NT2/D1 (cell line): ENCODE results near the gene TEX44.
"Not testable (repeated sequence)": the region's sequence is repeated elsewhere in the genome, so short reads cannot be mapped to it uniquely, and the experiment has no call there.

Experiments used
- DNase-seq: peaks from one replicate; pipeline ENCODE4 v3.0.0-alpha.2; 2011; ENCODE audit warnings: low read depth, low spot score
- H3K27me3 ChIP-seq: 2 replicates; pipeline ENCODE4 v1.6.0; 2011; ENCODE audit warnings: mild to moderate bottlenecking; ENCODE audit not compliant: insufficient read length, insufficient read depth
- H3K36me3 ChIP-seq: 2 replicates; pipeline ENCODE4 v1.6.1; 2011; ENCODE audit warnings: mild to moderate bottlenecking, low read length, mixed read lengths; ENCODE audit not compliant: insufficient read depth, insufficient read length
- H3K4me1 ChIP-seq: 2 replicates; pipeline ENCODE4 v1.5.1; 2011; ENCODE audit not compliant: insufficient read depth, insufficient read length
- H3K4me3 ChIP-seq: 2 replicates; pipeline ENCODE4 v1.5.1; 2011; ENCODE audit warnings: low read depth; ENCODE audit not compliant: insufficient read length
- H3K9ac ChIP-seq: 2 replicates; pipeline ENCODE4 v1.6.0; 2011; ENCODE audit warnings: low read depth; ENCODE audit not compliant: insufficient read length
- H3K9me3 ChIP-seq: 2 replicates; pipeline ENCODE4 v1.5.1; 2011; ENCODE audit warnings: mild to moderate bottlenecking, low read length; ENCODE audit not compliant: insufficient read depth
- SUZ12 ChIP-seq: IDR thresholded peaks from 2 replicates; pipeline ENCODE4 v1.6.1; 2011; ENCODE audit not compliant: insufficient read length, insufficient read depth; ENCODE audit errors: extremely low read depth
- YY1 ChIP-seq: IDR thresholded peaks from 2 replicates; pipeline ENCODE4 v1.6.1; 2011; ENCODE audit not compliant: insufficient read length, insufficient read depth
- ZNF274 ChIP-seq: IDR thresholded peaks from 2 replicates; pipeline ENCODE4 v1.6.1; 2011; ENCODE audit warnings: mild to moderate bottlenecking, low read depth, low read length

TEX44 gene

DNA sequence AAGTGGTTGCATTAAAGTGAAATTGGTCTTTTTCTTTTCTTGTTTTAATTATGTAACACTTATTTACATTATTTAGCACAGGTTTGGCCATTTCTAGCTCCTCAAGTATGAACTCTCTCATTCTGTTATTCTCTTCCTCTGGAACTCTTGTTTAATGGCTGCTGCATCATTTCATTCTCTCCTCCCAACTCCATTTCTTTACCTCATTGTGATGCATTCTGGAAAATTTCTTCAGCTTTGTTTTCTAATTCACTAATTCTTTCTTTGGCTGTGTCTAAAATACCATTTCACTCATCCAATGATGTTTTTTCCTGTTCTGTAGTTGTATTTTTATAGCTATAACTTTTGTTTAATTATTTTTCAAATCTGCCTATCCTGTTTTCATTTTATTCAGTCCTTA is 39.9 kb upstream of the TEX44 start:
- no peak for DNase-seq
- Histone ChIP-seq H3K27me3 (no peaks in the 10 kb centered on the region), H3K4me1 (peaks cover 11% of the 10 kb centered on the region), H3K36me3 (no peaks in the 10 kb centered on the region), H3K9ac (no peak overlapping the region), H3K4me3 (no peak overlapping the region), H3K9me3 (peaks cover 22% of the 10 kb centered on the region)
- TF ChIP-seq YY1 (no peak), ZNF274 (no peak), SUZ12 (no peak)

DNA sequence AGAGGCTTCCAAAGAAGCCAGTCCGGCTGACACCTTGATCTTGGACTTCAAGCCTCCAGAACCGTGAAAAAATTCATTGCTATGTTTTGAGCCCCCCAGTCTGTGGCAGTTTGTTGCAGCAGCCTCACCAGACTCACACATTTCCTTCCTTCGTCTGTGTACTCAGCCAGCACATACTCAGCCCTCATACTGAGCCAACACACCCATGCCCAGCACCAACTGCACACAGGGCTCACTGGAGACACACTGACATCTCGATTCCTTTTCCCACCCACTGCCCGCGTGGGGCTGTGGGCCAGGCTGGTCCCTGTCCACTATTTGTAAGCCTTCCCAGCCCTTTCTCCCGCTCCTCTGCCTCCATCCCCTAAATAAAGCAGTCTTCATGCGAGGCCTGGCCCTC is 38.3 kb upstream of the TEX44 start:
- Histone ChIP-seq H3K27me3 (no peaks in the 10 kb centered on the region), H3K9ac (no peak overlapping the region), H3K36me3 (no peaks in the 10 kb centered on the region), H3K9me3 (peaks cover 22% of the 10 kb centered on the region), H3K4me3 (no peak overlapping the region), H3K4me1 (peaks cover 11% of the 10 kb centered on the region)
- DNase-seq, result no peak
- TF ChIP-seq YY1 (no peak), SUZ12 (no peak), ZNF274 (no peak)

- no peaks in the 10 kb centered on the region for H3K36me3 ChIP-seq
- peaks cover 22% of the 10 kb centered on the region for H3K9me3 ChIP-seq
- peak overlapping the region; percentile 17 for H3K9ac ChIP-seq
- TF ChIP-seq YY1, result no peak
- no peak for DNase-seq
- no peaks in the 10 kb centered on the region for H3K27me3 ChIP-seq
- no peak overlapping the region for H3K4me3 ChIP-seq
- peaks cover 11% of the 10 kb centered on the region for H3K4me1 ChIP-seq
Observed at GRCh38 chr2:231554748-231555545, 37.7 kb upstream of the TEX44 start.

- Histone ChIP-seq H3K4me1 (peaks cover 11% of the 10 kb centered on the region), H3K9me3 (peaks cover 17% of the 10 kb centered on the region)
- not testable (repeated sequence) for DNase-seq, H3K4me3 ChIP-seq, H3K36me3 ChIP-seq, H3K9ac ChIP-seq, H3K27me3 ChIP-seq
Observed at GRCh38 chr2:231556496-231556895, 36.2 kb upstream of the TEX44 start.

DNA sequence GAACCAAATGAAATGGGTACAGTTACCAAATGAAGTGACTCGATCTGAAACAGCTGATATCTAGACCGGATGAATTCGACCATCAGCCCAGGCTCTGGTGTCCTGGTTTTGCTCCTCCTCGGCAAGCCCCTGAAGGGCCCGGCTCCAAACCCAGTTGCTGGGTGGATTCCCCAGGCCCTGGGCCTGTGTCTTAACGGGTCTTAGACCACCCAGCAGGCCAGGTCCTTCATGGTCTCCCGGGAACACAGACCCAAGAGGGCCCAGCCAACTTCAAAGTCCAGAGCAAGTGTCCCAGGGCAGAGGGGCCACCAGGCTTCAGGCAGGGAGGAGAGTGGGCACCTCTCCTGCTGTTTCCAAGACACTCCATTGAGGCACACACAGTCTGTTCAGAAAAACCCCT is 35.7 kb upstream of the TEX44 start:
- Histone ChIP-seq H3K27me3 (no peaks in the 10 kb centered on the region), H3K36me3 (no peaks in the 10 kb centered on the region), H3K9ac (no peak overlapping the region), H3K4me3 (no peak overlapping the region), H3K4me1 (peaks cover 11% of the 10 kb centered on the region), H3K9me3 (peaks cover 14% of the 10 kb centered on the region)
- TF ChIP-seq SUZ12 (no peak), ZNF274 (no peak), YY1 (no peak)
- no peak for DNase-seq

DNA sequence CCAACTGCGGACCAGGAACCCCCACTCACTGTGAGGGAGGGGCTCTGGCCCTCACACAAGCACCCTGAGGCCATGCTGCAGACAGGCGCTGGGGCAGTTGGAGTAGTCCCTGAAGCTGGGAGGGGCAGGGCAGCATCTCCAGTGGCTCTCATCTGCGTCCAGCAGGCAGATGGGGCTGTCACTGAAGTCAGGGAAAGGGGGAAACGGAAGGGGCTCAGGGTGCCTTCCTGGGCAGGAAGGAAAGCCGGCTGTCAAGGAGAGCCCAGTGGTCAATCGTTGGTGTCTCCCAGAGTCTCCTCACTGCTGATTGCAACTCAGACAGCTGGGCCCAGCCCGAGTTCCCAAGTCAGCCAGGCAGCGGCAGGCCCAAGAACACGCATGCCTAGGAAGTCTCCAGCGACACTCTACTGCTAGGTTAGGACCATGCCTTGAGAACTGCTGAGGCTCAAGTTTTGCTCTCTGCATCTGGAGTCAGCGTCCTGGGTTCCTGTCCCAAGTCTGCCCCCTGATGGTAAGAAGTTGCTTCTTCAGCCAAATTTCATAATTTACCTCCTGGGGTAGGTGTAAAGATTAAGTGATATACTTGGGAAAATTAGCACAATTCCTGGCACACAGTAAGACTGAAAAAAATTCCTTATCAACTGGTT is 35.0 kb upstream of the TEX44 start:
- Histone ChIP-seq H3K9ac (no peak overlapping the region), H3K27me3 (no peaks in the 10 kb centered on the region), H3K4me1 (peaks cover 11% of the 10 kb centered on the region), H3K36me3 (no peaks in the 10 kb centered on the region), H3K4me3 (no peak overlapping the region), H3K9me3 (peaks cover 8% of the 10 kb centered on the region)
- TF ChIP-seq YY1 (no peak), SUZ12 (no peak)
- DNase-seq, result peak; percentile 72

DNA sequence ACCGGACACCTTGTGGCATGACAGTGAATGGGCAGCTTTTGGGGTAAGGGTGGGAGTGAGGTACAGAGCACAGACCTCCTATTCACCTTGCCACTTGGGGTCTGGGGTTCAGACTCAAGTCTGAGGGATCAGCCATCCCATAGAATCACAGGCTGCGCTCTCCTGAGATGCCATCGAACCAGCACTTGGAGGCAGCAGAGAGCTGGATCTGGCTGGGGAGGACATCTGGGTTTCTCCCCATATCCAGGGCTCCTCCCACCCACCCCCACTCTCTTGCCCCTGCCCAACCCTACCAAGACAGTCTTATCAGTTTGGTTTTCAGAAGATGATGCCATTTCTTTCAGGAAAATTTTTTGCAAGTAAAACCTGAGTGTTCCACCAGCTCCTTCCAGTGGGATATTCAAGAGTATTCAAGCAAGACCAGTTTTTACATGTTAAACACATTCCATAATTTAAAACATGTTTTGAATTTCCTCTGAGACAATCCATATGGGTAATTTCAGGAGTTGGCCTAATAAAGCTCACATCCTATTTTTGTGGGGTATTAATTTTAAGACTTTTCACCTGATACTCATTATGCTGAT is 29.2 kb upstream of the TEX44 start:
- H3K9ac ChIP-seq, result no peak overlapping the region
- peaks cover 3% of the 10 kb centered on the region for H3K4me1 ChIP-seq
- H3K27me3 ChIP-seq, result no peaks in the 10 kb centered on the region
- H3K9me3 ChIP-seq, result peaks cover 9% of the 10 kb centered on the region; the same call in 1 of the 2 replicates
- no peak for TF ChIP-seq SUZ12
- TF ChIP-seq YY1, result no peak
- TF ChIP-seq ZNF274, result no peak
- no peak overlapping the region for H3K4me3 ChIP-seq
- no peaks in the 10 kb centered on the region for H3K36me3 ChIP-seq
- DNase-seq, result peak; percentile 71
